GM06990 (cell line): Measurements from ENCODE around the gene INO80D.
"Not testable (repeated sequence)": the region's sequence is repeated elsewhere in the genome, so short reads cannot be mapped to it uniquely, and the experiment has no call there.

ENCODE experiments used
- DNase-seq: peaks from one replicate; pipeline ENCODE4 v3.0.0-alpha.2; 2011; ENCODE audit not compliant: insufficient read length; ENCODE audit errors: extremely low read depth
- H3K27me3 ChIP-seq: replicated peaks from 2 replicates; pipeline ENCODE4 v1.6.0; 2011; ENCODE audit warnings: low read length; ENCODE audit not compliant: control insufficient read depth, insufficient read depth
- H3K36me3 ChIP-seq: 2 replicates; pipeline ENCODE4 v1.5.1; 2011; ENCODE audit warnings: low read length; ENCODE audit not compliant: control insufficient read depth, insufficient read depth
- H3K4me3 ChIP-seq: replicated peaks from 2 replicates; pipeline ENCODE4 v1.5.1; 2011; ENCODE audit warnings: low read depth, mild to moderate bottlenecking, control low read depth, low read length
- CTCF ChIP-seq: IDR thresholded peaks from 2 replicates; pipeline ENCODE4 v1.5.1; 2011; ENCODE audit warnings: low read length, control low read depth, mild to moderate bottlenecking, inconsistent platforms; ENCODE audit not compliant: insufficient read depth, poor library complexity, severe bottlenecking

Gene INO80D, protein sequence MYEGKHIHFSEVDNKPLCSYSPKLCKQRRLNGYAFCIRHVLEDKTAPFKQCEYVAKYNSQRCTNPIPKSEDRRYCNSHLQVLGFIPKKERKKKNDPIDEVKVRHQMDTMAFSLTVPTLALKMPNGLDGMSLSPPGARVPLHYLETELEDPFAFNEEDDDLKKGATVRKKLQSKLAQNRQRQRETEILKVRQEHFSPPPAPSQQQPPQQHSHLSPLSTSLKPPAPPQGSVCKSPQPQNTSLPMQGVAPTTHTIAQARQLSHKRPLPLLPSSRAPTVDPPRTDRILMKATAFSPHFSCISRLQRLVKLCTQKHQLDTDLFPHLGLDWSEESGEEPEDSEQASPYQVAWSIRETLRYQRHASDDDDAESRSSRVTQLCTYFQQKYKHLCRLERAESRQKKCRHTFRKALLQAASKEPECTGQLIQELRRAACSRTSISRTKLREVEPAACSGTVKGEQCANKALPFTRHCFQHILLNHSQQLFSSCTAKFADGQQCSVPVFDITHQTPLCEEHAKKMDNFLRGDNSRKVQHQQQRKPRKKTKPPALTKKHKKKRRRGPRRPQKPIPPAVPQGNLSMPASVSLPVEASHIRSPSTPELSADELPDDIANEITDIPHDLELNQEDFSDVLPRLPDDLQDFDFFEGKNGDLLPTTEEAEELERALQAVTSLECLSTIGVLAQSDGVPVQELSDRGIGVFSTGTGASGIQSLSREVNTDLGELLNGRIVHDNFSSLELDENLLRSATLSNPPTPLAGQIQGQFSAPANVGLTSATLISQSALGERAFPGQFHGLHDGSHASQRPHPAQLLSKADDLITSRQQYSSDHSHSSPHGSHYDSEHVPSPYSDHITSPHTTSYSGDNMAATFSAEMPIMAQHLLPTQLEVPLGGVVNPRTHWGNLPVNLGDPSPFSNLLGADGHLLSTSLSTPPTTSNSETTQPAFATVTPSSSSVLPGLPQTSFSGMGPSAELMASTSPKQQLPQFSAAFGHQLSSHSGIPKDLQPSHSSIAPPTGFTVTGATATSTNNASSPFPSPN

DNA sequence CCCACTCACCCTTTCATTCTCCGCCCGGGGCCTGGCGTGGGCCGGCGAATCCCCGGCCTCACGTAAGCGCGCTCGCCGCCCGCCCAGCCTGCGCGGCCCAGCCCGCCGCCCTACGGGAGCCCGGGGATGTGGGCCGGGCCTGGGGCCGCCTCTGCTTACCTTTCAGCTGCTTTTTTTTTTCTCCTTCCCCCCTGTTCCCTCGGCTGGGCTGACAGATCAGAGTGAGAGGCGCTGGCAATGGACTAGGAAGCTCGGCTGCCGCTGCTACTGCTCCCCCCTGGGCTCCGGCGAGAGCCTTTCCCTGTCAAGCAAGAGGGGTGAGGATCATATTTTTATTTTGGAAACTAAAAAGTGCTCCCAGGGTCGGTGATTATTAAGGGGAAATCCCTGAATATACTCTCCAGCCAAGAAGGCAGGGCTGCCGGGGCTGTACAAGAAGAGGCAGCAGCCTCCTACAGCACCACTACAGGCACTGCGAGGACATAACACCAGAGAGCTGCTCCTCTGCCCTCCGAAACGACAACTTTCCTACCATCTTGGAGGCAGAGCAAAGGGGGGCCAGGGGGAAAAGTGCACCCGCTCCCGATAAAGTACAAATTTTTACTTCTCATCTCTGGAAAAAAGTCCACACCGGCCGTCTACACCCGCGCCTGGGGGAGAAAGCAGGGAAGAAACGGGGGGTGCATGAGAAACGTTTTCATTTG, at the start of gene INO80D:
Gene INO80D (minus strand): TSS at position 433 of the 704 bp plus-strand sequence. CDS start 23,158 bp downstream, outside the sequence.
- Histone ChIP-seq H3K27me3 (no peaks in the 10 kb centered on the region), H3K36me3 (no peaks in the 10 kb centered on the region), H3K4me3 (peak within 1 kb of the TSS; percentile 74)
- peak; percentile 62 for TF ChIP-seq CTCF
- peak; percentile 87 for DNase-seq

- Histone ChIP-seq H3K36me3 (peaks cover 1% of the 10 kb centered on the region), H3K27me3 (no peaks in the 10 kb centered on the region), H3K4me3 (no peak overlapping the region)
- no peak for DNase-seq
- TF ChIP-seq CTCF = no peak
These were observed 41.7 kb upstream of the INO80D start for GRCh38 chr2:206127656-206128055.

GRCh38 chr2:206125901-206126300, 39.9 kb upstream of the INO80D start:
- no peaks in the 10 kb centered on the region; the same call in none of the 2 replicates for H3K36me3 ChIP-seq
- TF ChIP-seq CTCF = no peak
- no peak for DNase-seq

DNA sequence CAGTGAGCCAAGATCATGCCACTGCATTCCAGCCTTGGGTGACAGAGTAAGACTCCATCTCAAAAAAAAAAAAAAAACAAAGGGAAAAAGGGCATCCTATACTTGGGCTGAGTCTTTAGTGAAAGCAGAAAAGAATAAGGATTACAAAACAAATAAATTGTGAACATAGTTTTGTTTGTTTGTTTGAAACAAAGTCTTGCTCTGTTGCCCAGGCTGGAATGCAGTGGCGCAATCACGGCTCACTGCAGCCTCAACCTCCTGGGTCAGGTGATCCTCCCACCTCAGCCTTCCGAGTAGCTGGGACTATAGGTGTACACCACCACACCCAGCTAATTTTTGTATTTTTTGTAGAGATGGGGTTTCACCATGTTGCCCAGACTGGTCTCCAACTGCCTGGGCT, 36.6 kb upstream of the INO80D start:
- H3K27me3 ChIP-seq, H3K36me3 ChIP-seq, DNase-seq, H3K4me3 ChIP-seq: not testable (repeated sequence)

More at GRCh38 chr2:206125901-206126300, 39.9 kb upstream of the INO80D start:
- Histone ChIP-seq H3K27me3 (no peaks in the 10 kb centered on the region), H3K4me3 (no peak overlapping the region)

GRCh38 chr2:206116278-206116677, 30.3 kb upstream of the INO80D start:
- peaks cover 5% of the 10 kb centered on the region for H3K36me3 ChIP-seq
- TF ChIP-seq CTCF = no peak

More at GRCh38 chr2:206116278-206116677, 30.3 kb upstream of the INO80D start:
- Histone ChIP-seq H3K27me3 (no peaks in the 10 kb centered on the region), H3K4me3 (no peak overlapping the region)
- no peak for DNase-seq
